GM23338 (cell line): ENCODE results near the gene CYCS. TPM values are rescaled to one million over a fixed set of nuclear protein-coding genes. Genes with fewer than 3 reads are reported as not detected.

Experiments used
- ATAC-seq: fragments of 200-7000 bp; cut with Tn5 transposase; 3 replicates; pipeline ENCODE4 v1.9.1; 2020
- DNase-seq: peaks from one replicate; pipeline ENCODE4 v3.0.0-alpha.2; 2015; ENCODE audit warnings: low spot score
- H2AFZ ChIP-seq: fragments of 200-600 bp; sonication (generic); 2 replicates; pipeline ENCODE4 v1.8.0; 2016; ENCODE audit warnings: antibody characterized with exemption, mild to moderate bottlenecking, moderate library complexity
- H3F3A ChIP-seq: fragments of 200-600 bp; sonication (generic); replicated peaks from 2 replicates; pipeline ENCODE4 v1.8.0; 2017; ENCODE audit warnings: antibody characterized with exemption, mixed run types, low read depth
- H3K27ac ChIP-seq: fragments of 200-600 bp; sonication (generic); 2 replicates; pipeline ENCODE4 v1.6.1; 2016; ENCODE audit warnings: low read depth
- H3K27me3 ChIP-seq: fragments of 200-600 bp; sonication (generic); 2 replicates; pipeline ENCODE4 v1.8.0; 2016; ENCODE audit warnings: mild to moderate bottlenecking, mixed run types, moderate library complexity; ENCODE audit not compliant: insufficient read depth
- H3K36me3 ChIP-seq: fragments of 200-600 bp; sonication (generic); 2 replicates; pipeline ENCODE4 v1.8.0; 2016; ENCODE audit warnings: mild to moderate bottlenecking; ENCODE audit not compliant: insufficient read depth
- H3K4me1 ChIP-seq: fragments of 200-600 bp; sonication (generic); 2 replicates; pipeline ENCODE4 v1.8.0; 2016; ENCODE audit warnings: mild to moderate bottlenecking, moderate library complexity; ENCODE audit not compliant: insufficient read depth
- H3K4me2 ChIP-seq: fragments of 200-600 bp; sonication (generic); 2 replicates; pipeline ENCODE4 v1.7.1; 2017; ENCODE audit warnings: mixed run types
- H3K4me3 ChIP-seq: fragments of 200-600 bp; sonication (generic); 2 replicates; pipeline ENCODE4 v1.6.1; 2016; ENCODE audit warnings: mixed run types
- H3K79me2 ChIP-seq: fragments of 200-600 bp; sonication (generic); replicated peaks from 2 replicates; pipeline ENCODE4 v1.8.0; 2017; ENCODE audit warnings: mild to moderate bottlenecking; ENCODE audit not compliant: insufficient read depth
- H3K9me2 ChIP-seq: fragments of 200-600 bp; sonication (generic); 2 replicates; pipeline ENCODE4 v1.8.0; 2017; ENCODE audit not compliant: insufficient read depth
- H4K20me1 ChIP-seq: fragments of 200-600 bp; sonication (generic); replicated peaks from 2 replicates; pipeline ENCODE4 v1.8.0; 2017; ENCODE audit warnings: mild to moderate bottlenecking; ENCODE audit not compliant: insufficient read depth
- H3K27ac Mint-ChIP-seq: 2 replicates; pipeline ENCODE4 v1.8.0; 2020; ENCODE audit warnings: inconsistent platforms, mild to moderate bottlenecking, moderate library complexity, mixed read lengths
- H3K27me3 Mint-ChIP-seq: 3 replicates; pipeline ENCODE4 v1.8.0; 2022; ENCODE audit warnings: low read depth, mild to moderate bottlenecking, moderate library complexity, mixed read lengths, inconsistent platforms; ENCODE audit not compliant: insufficient read depth, poor library complexity
- H3K36me3 Mint-ChIP-seq: 3 replicates; pipeline ENCODE4 v1.8.0; 2021; ENCODE audit warnings: low read depth, mild to moderate bottlenecking, inconsistent platforms, moderate library complexity, mixed read lengths
- H3K4me1 Mint-ChIP-seq: 3 replicates; pipeline ENCODE4 v1.8.0; 2020; ENCODE audit warnings: mild to moderate bottlenecking, inconsistent platforms, mixed read lengths
- H3K4me3 Mint-ChIP-seq: 3 replicates; pipeline ENCODE4 v1.8.0; 2021; ENCODE audit warnings: moderate library complexity, mild to moderate bottlenecking, inconsistent platforms, mixed read lengths
- H3K9me3 Mint-ChIP-seq: 3 replicates; pipeline ENCODE4 v1.8.0; 2020; ENCODE audit warnings: moderate library complexity, mild to moderate bottlenecking, inconsistent platforms, mixed read lengths
- CREB1 ChIP-seq: fragments of 250-450 bp; sonication (Bioruptor Pico); IDR thresholded peaks from 2 replicates; pipeline ENCODE4 v1.5.0; 2020; ENCODE audit warnings: low read depth, mild to moderate bottlenecking, moderate library complexity
- CTCF ChIP-seq, 2 experiments: fragments of 200-600 bp in 1 of 2; sonication (generic) in 1 of 2; conservative IDR thresholded peaks; 2 replicates each; pipeline versions ENCODE4 v1.5.1 to v1.6.1; 2016 to 2017; ENCODE audit warnings: antibody characterized with exemption in 2 of 2, low read depth in 2 of 2, mild to moderate bottlenecking in 2 of 2, moderate library complexity in 1 of 2
- EZH2 ChIP-seq: fragments of 200-600 bp; sonication (generic); IDR thresholded peaks from one replicate; pipeline ENCODE4 v1.8.0; 2017; ENCODE audit warnings: antibody characterized with exemption, mild to moderate bottlenecking, low read depth; ENCODE audit not compliant: unreplicated experiment
- EZH2phosphoT487 ChIP-seq: fragments of 200-600 bp; sonication (generic); IDR thresholded peaks from one replicate; pipeline ENCODE4 v1.8.1; 2018; ENCODE audit warnings: antibody characterized with exemption; ENCODE audit not compliant: unreplicated experiment
- JUNB ChIP-seq: IDR thresholded peaks from one replicate; pipeline ENCODE4 v1.6.1; 2016; ENCODE audit warnings: antibody characterized with exemption; ENCODE audit not compliant: unreplicated experiment
- NANOG ChIP-seq: IDR thresholded peaks from 2 replicates; pipeline ENCODE4 v1.6.1; 2016; ENCODE audit warnings: antibody characterized with exemption, borderline replicate concordance
- POLR2AphosphoS5 ChIP-seq: IDR thresholded peaks from 2 replicates; pipeline ENCODE4 v1.6.1; 2016; ENCODE audit warnings: antibody characterized with exemption, low read depth
- REST ChIP-seq: IDR thresholded peaks from one replicate; pipeline ENCODE4 v1.6.1; 2018; ENCODE audit warnings: antibody characterized with exemption; ENCODE audit not compliant: unreplicated experiment
- STAT1 ChIP-seq: IDR thresholded peaks from one replicate; pipeline ENCODE4 v1.6.1; 2016; ENCODE audit warnings: antibody characterized with exemption; ENCODE audit not compliant: unreplicated experiment
- ZNF114 ChIP-seq: fragments of 250-450 bp; sonication (Bioruptor Pico); IDR thresholded peaks from 2 replicates; pipeline ENCODE4 v1.5.0; 2020; ENCODE audit warnings: mild to moderate bottlenecking, moderate library complexity
- ZNF331 ChIP-seq: fragments of 250-450 bp; sonication (Bioruptor Pico); IDR thresholded peaks from 2 replicates; pipeline ENCODE4 v1.5.0; 2020; ENCODE audit warnings: low read depth, mild to moderate bottlenecking, moderate library complexity
- ZNF462 ChIP-seq: fragments of 250-450 bp; sonication (Bioruptor Pico); IDR thresholded peaks from 2 replicates; pipeline ENCODE4 v1.5.0; 2020; ENCODE audit warnings: mild to moderate bottlenecking, moderate library complexity
- polyA plus RNA-seq: library from polyadenylated mRNA; unstranded; fragments of >200 nt; fragmentation: Nextera tagmentation; extraction: Ambion mirVana; gene quantifications from 2 replicates; pipeline ENCODE4 v1.2.1, GENCODE V29; 2016
- total RNA-seq: library from RNA; depleted of rRNA; stranded (reverse); fragments of >200 nt; shearing (Covaris generic); gene quantifications from 2 replicates; pipeline ENCODE4 v1.2.3, GENCODE V29; 2014

CYCS gene
- total and polyA plus RNA-seq, 2 experiments from 2014 or later, result 131 to 468 TPM

- no peak for TF ChIP-seq NANOG
- TF ChIP-seq ZNF331 (CRISPR knock-in tag), result no peak
- no peak for TF ChIP-seq ZNF114
These were observed 44.6 kb upstream of the CYCS start (continued) for GRCh38 chr7:25169683-25170082.

GRCh38 chr7:25168145-25168544 is 43.1 kb upstream of the CYCS start:
- ATAC-seq (no peak), DNase-seq (no peak)
- Histone ChIP-seq H2AFZ (no peak overlapping the region), H3K4me3 (no peak overlapping the region), H3K4me1 (peaks cover 16% of the 10 kb centered on the region), H3K27ac (no peak overlapping the region), H3K36me3 (no peaks in the 10 kb centered on the region), H3K9me2 (no peaks in the 10 kb centered on the region), H3K27me3 (no peaks in the 10 kb centered on the region), H3K4me2 (no peak overlapping the region), H3K79me2 (no peaks in the 10 kb centered on the region), H4K20me1 (no peaks in the 10 kb centered on the region), H3F3A (no peaks in the 10 kb centered on the region)
- peaks cover 4% of the 10 kb centered on the region; the same call in 1 of the 3 replicates for H3K9me3 Mint-ChIP-seq
- H3K27ac Mint-ChIP-seq, result no peak overlapping the region
- TF ChIP-seq NANOG (no peak), ZNF331 (CRISPR knock-in tag) (no peak), REST (no peak), CREB1 (CRISPR knock-in tag) (no peak), STAT1 (no peak), ZNF462 (CRISPR knock-in tag) (no peak), EZH2 (no peak), CTCF (conservative IDR thresholded peaks at IDR 0.05; ENCODE audit: low read depth in 2 of 2) (no peak), EZH2phosphoT487 (no peak), JUNB (no peak), POLR2AphosphoS5 (no peak)
- H3K27me3 Mint-ChIP-seq, result peaks cover 1% of the 10 kb centered on the region
- peaks cover 23% of the 10 kb centered on the region for H3K4me1 Mint-ChIP-seq
- H3K4me3 Mint-ChIP-seq, result no peak overlapping the region
- peaks cover 3% of the 10 kb centered on the region; the same call in 2 of the 3 replicates for H3K36me3 Mint-ChIP-seq
